NCI-H1105 treated with DMSO at 0.1 percent for 48 hours (cell line): ENCODE data around the gene ITM2C.

Experiments
- DNase-seq: peaks from one replicate; lab custom pipeline; 2025; lab: John Stamatoyannopoulos, UW

ITM2C gene

DNA sequence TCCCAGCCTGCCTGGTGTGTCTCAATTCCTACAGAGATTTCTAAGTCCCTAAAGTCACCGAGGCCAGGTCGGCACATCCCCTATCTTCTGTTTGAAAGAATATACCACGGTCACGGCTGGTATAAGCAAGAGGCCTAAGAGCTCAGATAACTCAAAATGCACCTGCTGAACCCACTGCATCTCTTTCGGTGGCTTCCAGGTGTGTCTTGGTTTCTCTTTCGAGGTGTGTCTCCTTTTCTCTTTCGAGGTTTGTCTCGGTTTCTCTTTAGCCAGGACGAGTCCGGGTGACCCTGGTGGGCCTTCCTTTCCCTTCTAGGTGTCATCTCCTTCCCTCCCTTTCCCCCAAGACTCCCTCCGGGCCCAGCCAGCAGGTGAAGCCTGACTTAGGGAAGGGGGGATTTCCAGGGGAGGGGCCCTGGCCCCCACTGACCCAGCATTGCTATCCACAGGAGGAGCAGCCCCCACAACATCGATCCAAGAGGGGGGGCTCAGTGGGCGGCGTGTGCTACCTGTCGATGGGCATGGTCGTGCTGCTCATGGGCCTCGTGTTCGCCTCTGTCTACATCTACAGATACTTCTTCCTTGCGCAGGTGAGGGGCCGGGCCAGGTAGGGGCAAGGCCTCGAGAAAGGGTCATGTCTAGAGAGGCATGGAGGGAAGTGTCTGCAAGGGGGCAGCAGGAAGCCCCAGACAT lies 8.4 kb downstream of the ITM2C start:
- DNase-seq: no peak

DNA sequence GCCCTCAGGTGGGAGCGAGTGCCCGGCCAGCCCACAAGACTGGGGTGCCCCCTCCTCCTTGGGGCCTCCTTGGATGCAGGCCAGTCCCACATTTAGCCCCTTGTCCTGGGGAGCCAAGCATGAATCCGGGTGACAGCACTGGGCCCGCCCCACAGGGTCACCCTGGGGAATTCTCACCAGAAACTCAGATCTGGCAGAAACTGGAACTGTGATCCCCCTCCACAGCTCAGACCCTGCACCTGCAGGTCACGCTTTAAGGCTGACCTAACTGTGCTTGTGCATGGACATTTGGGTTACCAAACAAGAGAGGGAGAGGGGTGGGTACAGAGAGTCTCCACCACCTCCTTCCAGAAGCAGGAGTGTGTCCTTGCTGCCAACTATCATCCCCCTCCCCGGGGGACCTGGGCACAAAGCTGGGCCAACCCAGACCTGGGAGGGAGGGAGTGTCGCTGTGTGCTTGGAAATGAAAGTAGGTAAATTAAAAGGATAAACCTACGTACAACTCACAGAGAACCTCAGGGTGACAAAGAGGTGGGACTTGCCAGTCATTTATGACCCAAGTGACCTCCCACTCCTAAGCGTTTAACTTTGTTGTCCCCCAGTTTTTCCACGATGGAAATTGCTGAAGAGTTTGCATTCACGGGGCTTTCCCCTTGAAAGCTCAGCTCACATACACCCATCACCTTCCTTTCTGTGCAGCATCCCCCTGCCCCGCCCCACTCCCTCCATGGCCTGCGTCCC lies 9.1 kb downstream of the ITM2C start:
- no peak for DNase-seq

GRCh38 chr2:230874456-230874855 lies 9.7 kb downstream of the ITM2C start:
- DNase-seq: no peak

GRCh38 chr2:230874876-230875275 lies 10.1 kb downstream of the ITM2C start:
- DNase-seq: no peak

- DNase-seq: no peak
Observed at GRCh38 chr2:230875347-230876315, 10.9 kb downstream of the ITM2C start.

DNA sequence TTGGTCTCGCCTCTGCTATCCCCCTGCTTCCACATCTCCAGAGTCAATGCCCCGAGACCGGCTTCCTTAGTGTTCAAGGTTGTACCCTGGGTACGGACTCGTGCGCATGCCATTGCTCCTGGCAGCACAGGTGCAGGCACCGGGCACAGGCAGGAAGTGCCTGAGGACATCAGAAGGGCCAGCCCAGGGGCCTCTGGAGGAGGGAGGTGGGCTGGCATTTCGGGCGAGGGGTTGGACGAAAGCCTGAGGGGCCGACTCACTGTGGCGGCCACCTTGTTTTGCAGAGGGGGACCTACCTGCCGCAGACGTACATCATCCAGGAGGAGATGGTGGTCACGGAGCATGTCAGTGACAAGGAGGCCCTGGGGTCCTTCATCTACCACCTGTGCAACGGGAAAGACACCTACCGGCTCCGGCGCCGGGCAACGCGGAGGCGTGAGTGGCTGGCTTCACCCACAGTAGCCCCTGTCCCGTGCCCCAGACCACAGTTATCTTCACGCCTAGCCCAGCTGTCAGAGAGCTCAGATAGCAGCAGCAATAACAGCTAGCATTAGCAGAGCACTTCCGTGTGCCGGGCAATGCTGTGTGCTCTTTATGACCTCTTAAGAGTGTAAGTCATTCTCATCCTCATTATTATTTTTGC lies 12.5 kb downstream of the ITM2C start:
- no peak for DNase-seq

GRCh38 chr2:230877759-230878598 lies 13.2 kb downstream of the ITM2C start:
- DNase-seq: no peak

GRCh38 chr2:230878599-230879188 lies 14.0 kb downstream of the ITM2C start:
- DNase-seq: no peak

GRCh38 chr2:230879271-230879882 lies 14.6 kb downstream of the ITM2C start:
- no peak for DNase-seq

DNA sequence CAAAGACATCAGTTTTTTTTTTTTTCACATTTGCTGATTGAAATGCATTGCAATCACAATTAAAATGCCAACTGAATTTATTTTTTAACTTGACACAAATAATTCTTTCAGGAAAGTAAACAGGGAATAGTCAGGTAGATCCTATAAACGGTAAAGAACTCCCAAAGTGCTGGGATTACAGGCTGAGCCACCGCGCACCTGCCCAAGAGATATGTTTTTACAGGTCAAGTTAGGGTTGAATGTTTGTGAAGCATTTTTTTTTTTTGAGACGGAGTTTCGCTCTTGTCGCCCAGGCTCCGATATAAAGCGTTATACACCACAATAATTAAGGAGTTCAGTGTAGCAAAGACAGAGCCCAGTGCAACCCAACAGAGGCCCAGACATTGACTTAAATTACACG lies 15.1 kb downstream of the ITM2C start:
- no peak for DNase-seq

GRCh38 chr2:230881840-230882239 lies 17.1 kb downstream of the ITM2C start:
- no peak for DNase-seq

DNA sequence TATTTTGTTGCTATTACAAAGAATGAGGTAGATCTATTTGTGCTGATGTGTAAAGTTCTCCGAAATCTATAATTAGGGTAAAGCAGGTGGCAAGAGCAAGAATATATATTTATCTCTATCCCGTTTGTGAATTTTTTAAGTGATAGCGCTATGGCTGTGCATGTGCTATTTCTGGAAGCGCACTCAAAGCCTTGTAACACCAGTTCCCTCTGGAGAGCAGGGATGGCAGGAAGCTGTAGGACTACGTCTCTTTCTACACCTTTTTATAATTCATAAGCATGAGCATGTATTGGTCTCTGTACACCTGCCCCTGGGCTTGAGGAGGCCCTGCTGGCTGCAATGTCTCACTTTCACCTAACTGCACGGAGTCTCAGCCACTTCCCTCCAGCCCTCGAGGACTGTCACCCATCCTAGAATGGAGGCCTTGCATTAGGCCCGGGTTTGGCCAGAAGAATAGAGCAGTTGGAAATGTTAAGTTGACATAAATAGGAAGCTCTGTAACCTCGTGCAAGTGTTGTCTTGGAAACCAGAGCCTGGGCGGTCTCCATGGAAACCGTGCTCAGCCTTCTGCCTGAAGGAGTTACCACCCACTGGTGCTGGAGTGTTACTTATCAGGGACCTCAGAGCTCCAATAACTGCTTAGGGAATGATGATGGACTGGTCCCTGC lies 20.9 kb downstream of the ITM2C start:
- peak; percentile 20 for DNase-seq

DNA sequence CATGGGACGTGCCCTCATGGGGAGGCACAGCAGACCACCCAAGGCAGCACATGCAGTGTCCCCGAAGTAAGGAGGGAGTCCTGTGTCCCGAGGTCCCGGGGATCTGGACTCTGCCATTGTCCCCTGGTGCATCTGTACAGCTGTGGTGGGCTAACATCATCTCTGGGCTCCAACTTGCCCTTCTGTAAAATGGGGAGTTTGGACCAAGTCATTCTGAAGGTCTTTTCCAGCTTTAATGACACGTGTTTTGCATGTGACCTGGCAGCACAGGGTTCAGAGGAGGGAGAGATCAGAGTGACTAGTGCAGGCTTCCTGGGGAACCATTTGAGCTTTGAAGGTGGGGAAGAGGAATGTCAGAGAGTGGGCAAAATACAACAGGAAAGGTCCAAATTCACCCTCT lies 21.5 kb downstream of the ITM2C start:
- no peak for DNase-seq

DNA sequence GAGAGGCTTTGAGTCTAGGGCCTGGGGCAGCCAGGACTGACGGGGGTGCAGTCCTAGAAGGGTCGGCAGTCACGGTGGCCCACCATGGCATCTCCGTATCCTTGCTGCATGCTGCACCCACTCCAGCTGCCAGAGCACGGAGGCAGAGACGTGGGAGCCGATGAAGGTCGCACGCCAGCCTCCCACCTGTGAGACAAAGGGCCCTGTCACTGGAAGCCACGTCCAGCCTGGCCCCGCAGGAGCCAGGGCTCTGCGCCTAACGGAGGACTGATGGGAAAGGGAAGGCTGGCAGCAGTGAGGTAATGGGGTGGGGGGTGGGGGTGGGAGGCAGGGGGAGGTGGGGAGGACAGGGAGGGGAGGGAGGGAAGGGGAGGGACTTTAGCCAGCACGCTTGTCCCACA lies 21.9 kb downstream of the ITM2C start:
- DNase-seq: no peak

DNA sequence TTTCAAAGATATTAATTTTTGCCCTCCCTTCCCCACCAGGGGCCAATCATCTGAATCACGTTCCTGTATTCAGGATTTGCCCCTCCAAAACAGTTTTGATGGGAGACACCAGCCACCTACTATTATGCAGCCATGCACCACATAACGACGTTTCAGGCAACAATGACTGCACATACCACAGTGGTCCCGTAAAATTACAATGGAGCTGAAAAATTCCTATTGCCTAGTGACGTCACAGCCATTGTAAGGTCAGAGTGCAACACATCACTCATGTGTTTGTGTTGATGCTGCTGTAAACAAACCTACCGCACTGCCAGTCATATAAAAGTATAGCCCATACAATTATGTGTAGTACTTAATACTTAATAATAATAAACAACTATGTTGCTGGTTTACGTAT lies 22.6 kb downstream of the ITM2C start:
- DNase-seq: no peak

- no peak for DNase-seq
Observed at GRCh38 chr2:230888824-230889400, 24.2 kb downstream of the ITM2C start.

DNA sequence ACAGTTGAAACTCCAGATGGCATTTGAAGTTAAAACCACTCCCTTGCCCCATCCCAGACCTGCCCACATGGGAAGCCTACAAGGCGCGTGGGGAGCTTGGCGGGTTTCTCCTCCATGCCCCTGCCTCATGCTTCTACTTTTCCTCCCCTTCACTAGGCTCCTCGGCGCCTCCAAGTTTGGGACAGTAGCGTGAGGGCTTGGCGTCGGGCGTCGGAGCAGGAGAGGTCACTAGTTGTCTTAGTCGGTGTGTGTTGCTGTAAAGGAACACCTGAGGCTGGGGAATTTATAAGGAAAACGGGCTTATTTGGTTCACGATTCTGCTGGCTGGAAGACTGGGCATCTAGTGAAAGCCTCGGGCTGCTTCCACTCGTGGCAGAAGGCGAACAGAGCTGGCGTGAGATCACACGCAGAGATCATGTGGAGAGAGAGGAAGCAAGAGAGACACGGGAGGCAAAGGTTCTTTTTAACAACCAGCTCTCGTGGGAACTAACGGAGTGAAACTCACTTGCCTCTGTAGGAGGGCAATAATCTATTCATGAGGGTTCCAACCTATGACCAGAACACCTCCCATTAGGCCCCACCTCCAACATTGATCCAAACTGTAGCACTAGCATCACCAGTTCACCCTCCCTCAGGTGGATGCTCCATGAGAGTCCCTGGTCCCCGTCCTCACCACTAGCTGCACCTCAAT lies 25.3 kb downstream of the ITM2C start:
- DNase-seq: no peak

GRCh38 chr2:230890646-230891045 lies 25.9 kb downstream of the ITM2C start:
- no peak for DNase-seq

GRCh38 chr2:230891064-230891463 lies 26.3 kb downstream of the ITM2C start:
- DNase-seq: no peak
